Prostate gland (tissue), 2 donors: ENCODE measurements around the gene SLC25A24. TPM values are rescaled to one million over a fixed set of nuclear protein-coding genes. Genes with fewer than 3 reads are reported as not detected.

Source experiments
- total RNA-seq, 2 donors: library from RNA; depleted of rRNA; stranded (reverse); fragments of >200 nt; gene quantifications; one replicate each; pipeline ENCODE4 v1.1.0, GENCODE V29; 2016

The SLC25A24 gene
- total RNA-seq, 2 donors from 2014 or later, result 14.9 to 17.6 TPM

Other genes starting within 250 kb of the SLC25A24 start
- 10 to 100 TPM; 14.5 TPM for gene VAV3, start 235.2 kb downstream of the SLC25A24 start, total RNA-seq
- 1 to 10 TPM in 1 of 2 donors, not detected in 1; 1.8 TPM for gene NBPF4, start 43.7 kb upstream of the SLC25A24 start, total RNA-seq
- 1 to 10 TPM in 1 of 2 donors, not detected in 1; 1.1 TPM for gene NBPF6, start 250.0 kb upstream of the SLC25A24 start, total RNA-seq